OCI-LY3 (cell line): ENCODE data around the gene SLC2A13.

Experiments
- H2AFZ ChIP-seq: fragments of 200-600, 300-600 bp; shearing (Covaris generic); 2 replicates; pipeline ENCODE4 v1.6.0; 2014; ENCODE audit warnings: antibody characterized with exemption, low read depth, low read length
- H3K27ac ChIP-seq: fragments of 200-600, 300-600 bp; sonication (generic); 2 replicates; pipeline ENCODE4 v1.5.1; 2014; ENCODE audit warnings: mild to moderate bottlenecking, low read length, moderate library complexity, mixed read lengths
- H3K27me3 ChIP-seq: fragments of 200-600, 300-600 bp; sonication (generic); 2 replicates; pipeline ENCODE4 v1.6.1; 2014; ENCODE audit warnings: low read depth, low read length, mixed read lengths
- H3K36me3 ChIP-seq: fragments of 200-600, 300-600 bp; sonication (generic); replicated peaks from 2 replicates; pipeline ENCODE3; 2014; ENCODE audit warnings: low read depth, low read length, mixed read lengths
- H3K4me1 ChIP-seq: fragments of 300-600, 200-600 bp; sonication (generic); 2 replicates; pipeline ENCODE4 v1.6.1; 2014; ENCODE audit warnings: low read length, mixed read lengths
- H3K4me2 ChIP-seq: fragments of 200-600, 300-600 bp; sonication (generic); 2 replicates; pipeline ENCODE4 v1.6.1; 2014; ENCODE audit warnings: low read length, mixed read lengths
- H3K4me3 ChIP-seq: fragments of 300-600, 200-600 bp; sonication (generic); 2 replicates; pipeline ENCODE4 v1.5.1; 2014; ENCODE audit warnings: antibody characterized with exemption, mild to moderate bottlenecking, low read length, moderate library complexity
- H3K79me2 ChIP-seq: fragments of 300-600, 200-600 bp; shearing (Covaris generic); 2 replicates; pipeline ENCODE4 v1.6.1; 2014; ENCODE audit warnings: mild to moderate bottlenecking, low read length, mixed read lengths
- H3K9ac ChIP-seq: fragments of 300-600, 200-600 bp; shearing (Covaris generic); 2 replicates; pipeline ENCODE4 v1.6.0; 2014; ENCODE audit warnings: mild to moderate bottlenecking, low read length, moderate library complexity
- H3K9me3 ChIP-seq: fragments of 200-600, 300-600 bp; shearing (Covaris generic); 2 replicates; pipeline ENCODE4 v1.6.1; 2014; ENCODE audit warnings: low read length, mixed read lengths; ENCODE audit not compliant: insufficient read depth
- H4K20me1 ChIP-seq: fragments of 200-600, 300-600 bp; sonication (generic); 2 replicates; pipeline ENCODE4 v1.6.1; 2016; ENCODE audit warnings: low read length, mixed read lengths; ENCODE audit not compliant: insufficient read depth
- CTCF ChIP-seq: fragments of 200-600, 300-600 bp; sonication (generic); IDR thresholded peaks from 2 replicates; pipeline ENCODE4 v1.5.1; 2014; ENCODE audit warnings: antibody characterized with exemption, low read length, low read depth
- EZH2phosphoT487 ChIP-seq: fragments of 200-600 bp; shearing (Covaris generic); IDR thresholded peaks from 2 replicates; pipeline ENCODE4 v1.6.1; 2018; ENCODE audit warnings: antibody characterized with exemption, mixed run types, low read depth

SLC2A13 gene

DNA sequence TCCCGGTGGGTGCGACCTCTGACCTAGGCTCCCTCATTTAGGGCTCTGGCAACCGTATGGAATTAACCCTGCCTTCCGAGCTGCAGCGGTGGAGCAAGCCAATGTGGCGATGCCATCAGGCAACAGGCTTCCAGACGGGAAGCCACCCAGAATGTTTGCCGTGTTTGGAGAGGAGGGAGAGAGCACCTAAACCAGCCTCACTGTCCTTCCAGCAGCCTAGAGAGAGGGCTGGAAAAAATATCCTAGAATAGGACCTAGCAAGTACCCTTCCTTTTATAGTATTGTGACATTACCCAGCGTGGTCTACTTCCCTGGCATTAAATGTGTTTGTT, 287 bp upstream of the SLC2A13 start:
- Histone ChIP-seq H3K4me2 (peak overlapping the region; percentile 89), H3K4me3 (peak overlapping the region; percentile 95), H3K4me1 (peaks cover 44% of the 10 kb centered on the region), H3K9me3 (no peaks in the 10 kb centered on the region), H3K27ac (no peak overlapping the region), H3K27me3 (peaks cover 8% of the 10 kb centered on the region; the same call in 1 of the 2 replicates), H2AFZ (peak overlapping the region; percentile 83), H3K9ac (peak overlapping the region; percentile 23), H3K36me3 (peaks cover 11% of the 10 kb centered on the region), H4K20me1 (peaks cover 33% of the 10 kb centered on the region; the same call in 1 of the 2 replicates), H3K79me2 (peaks cover 41% of the 10 kb centered on the region)
- no peak for TF ChIP-seq EZH2phosphoT487
- no peak for TF ChIP-seq CTCF

DNA sequence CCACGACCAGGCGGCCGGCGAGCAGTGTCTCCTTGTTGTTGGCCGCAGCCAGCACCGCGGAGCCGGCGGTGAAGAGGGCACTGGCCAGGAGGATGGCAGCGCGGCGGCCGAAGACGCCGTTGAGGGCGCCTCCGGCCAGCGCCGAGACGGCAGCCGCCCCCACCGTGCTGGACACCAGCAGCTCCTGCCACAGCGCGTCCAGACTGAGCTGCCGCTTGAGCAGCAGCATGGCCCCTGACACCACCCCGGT, 691 bp downstream of the SLC2A13 start:
- Histone ChIP-seq H3K4me3 (peak overlapping the region; percentile 95), H3K79me2 (peaks cover 42% of the 10 kb centered on the region), H3K27ac (no peak overlapping the region), H3K9me3 (no peaks in the 10 kb centered on the region), H2AFZ (peak overlapping the region; percentile 58; the same call in 1 of the 2 replicates), H4K20me1 (peaks cover 33% of the 10 kb centered on the region; the same call in 1 of the 2 replicates), H3K36me3 (peaks cover 13% of the 10 kb centered on the region), H3K4me2 (peak overlapping the region; percentile 89), H3K9ac (peak overlapping the region; percentile 87), H3K4me1 (peaks cover 44% of the 10 kb centered on the region), H3K27me3 (0 out of 2 replicates have a peak, but pooled peaks cover under 1% of the 10 kb centered on the region)
- TF ChIP-seq CTCF (no peak), EZH2phosphoT487 (no peak)

GRCh38 chr12:40104461-40105264, 1.2 kb downstream of the SLC2A13 start:
- Histone ChIP-seq H3K27ac (no peak overlapping the region), H3K9ac (peak overlapping the region; percentile 87), H4K20me1 (peaks cover 33% of the 10 kb centered on the region; the same call in 1 of the 2 replicates), H3K4me1 (peaks cover 44% of the 10 kb centered on the region), H3K79me2 (peaks cover 43% of the 10 kb centered on the region), H3K36me3 (peaks cover 14% of the 10 kb centered on the region), H3K4me2 (peak overlapping the region; percentile 89), H3K9me3 (no peaks in the 10 kb centered on the region), H3K27me3 (no peaks in the 10 kb centered on the region), H3K4me3 (peak overlapping the region; percentile 95), H2AFZ (peak overlapping the region; percentile 58; the same call in 1 of the 2 replicates)
- TF ChIP-seq CTCF = no peak
- TF ChIP-seq EZH2phosphoT487 = no peak

DNA sequence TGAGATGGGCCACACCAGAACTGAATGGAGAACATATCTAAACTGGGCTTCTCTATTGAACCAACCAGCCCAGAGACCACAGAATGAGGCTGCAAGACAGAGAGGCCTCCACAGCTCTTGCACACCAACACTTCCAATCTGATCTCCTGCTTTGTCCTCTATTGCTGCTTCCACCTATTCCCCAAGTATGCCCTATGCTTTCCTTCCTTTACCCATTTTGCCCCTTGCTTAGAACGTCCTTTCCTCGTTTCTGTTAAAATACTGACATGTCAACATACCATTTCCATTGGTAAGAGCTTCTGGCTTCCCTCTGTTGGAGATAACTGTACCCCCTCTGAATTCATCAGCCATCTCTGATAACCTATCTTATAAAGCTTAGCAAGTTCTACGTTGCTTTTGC, 2.8 kb downstream of the SLC2A13 start:
- Histone ChIP-seq H3K79me2 (peaks cover 58% of the 10 kb centered on the region), H3K27ac (no peak overlapping the region), H2AFZ (no peak overlapping the region), H3K27me3 (no peaks in the 10 kb centered on the region), H3K9ac (no peak overlapping the region), H3K36me3 (peaks cover 23% of the 10 kb centered on the region), H4K20me1 (peaks cover 33% of the 10 kb centered on the region; the same call in 1 of the 2 replicates), H3K9me3 (no peaks in the 10 kb centered on the region), H3K4me1 (peaks cover 35% of the 10 kb centered on the region), H3K4me3 (0 out of 2 replicates have a peak overlapping the region, but pooled peaks have one; percentile 95), H3K4me2 (peak overlapping the region; percentile 89)
- no peak for TF ChIP-seq CTCF
- no peak for TF ChIP-seq EZH2phosphoT487
